NT2/D1 (cell line): ENCODE results near the gene RPS6KA6.

Experiments used
- SUZ12 ChIP-seq: IDR thresholded peaks from 2 replicates; pipeline ENCODE4 v1.6.1; 2011; ENCODE audit not compliant: insufficient read length, insufficient read depth; ENCODE audit errors: extremely low read depth
- YY1 ChIP-seq: IDR thresholded peaks from 2 replicates; pipeline ENCODE4 v1.6.1; 2011; ENCODE audit not compliant: insufficient read length, insufficient read depth
- ZNF274 ChIP-seq: IDR thresholded peaks from 2 replicates; pipeline ENCODE4 v1.6.1; 2011; ENCODE audit warnings: mild to moderate bottlenecking, low read depth, low read length

- TF ChIP-seq ZNF274: no peak
- TF ChIP-seq SUZ12: no peak
- no peak for TF ChIP-seq YY1
These were observed 31.6 kb upstream of the RPS6KA6 start for GRCh38 chrX:84219551-84219950.
